HepG2 (cell line): ENCODE measurements around the gene PGM5.
"Not testable (repeated sequence)": the region's sequence is repeated elsewhere in the genome, so short reads cannot be mapped to it uniquely, and the experiment has no call there.

Experiments
- SNAPC2 ChIP-seq: sonication (generic); formaldehyde crosslinking; IDR thresholded peaks from 2 replicates; pipeline ENCODE4 v1.8.1; 2022; ENCODE audit warnings: mild to moderate bottlenecking, missing genetic modification reagents
- ZNF660 ChIP-seq: sonication (generic); formaldehyde crosslinking; IDR thresholded peaks from 2 replicates; pipeline ENCODE4 v1.5.1; 2020; ENCODE audit warnings: mild to moderate bottlenecking, low read depth, missing genetic modification reagents, borderline replicate concordance

- not testable (repeated sequence) for TF ChIP-seq ZNF660 (CRISPR knock-in tag); SNAPC2
Measured at GRCh38 chr9:68356380-68357118, at the start of gene PGM5.
